K562 (cell line): ENCODE measurements around the gene MINDY4. TPM values are rescaled to one million over a fixed set of nuclear protein-coding genes. Genes with fewer than 3 reads are reported as not detected.

Experiments
- ATAC-seq: fragments of 200-7000 bp; cut with Tn5 transposase; 3 replicates; pipeline ENCODE4 v1.9.1; 2020; ENCODE audit warnings: moderate library complexity
- BruUV-seq: library from RNA; stranded (reverse); fragments of 400-500 nt; replicated peaks from 2 replicates; lab custom pipeline; 2021; lab: Mats Ljungman, UMichigan
- CTCF ChIA-PET: fragments of 300-600 bp; formaldehyde crosslinking; extraction: SDS; loops from one replicate; lab custom pipeline; 2021; ENCODE audit warnings: low intra/inter-chr PET ratio; lab: Yijun Ruan, JAX
- POLR2A ChIA-PET: fragments of 300-600, 350-650 bp; sonication (Branson Sonifier 250); formaldehyde crosslinking; extraction: SDS; loops from one replicate; lab custom pipeline; 2021; ENCODE audit warnings: antibody characterized with exemption, inconsistent platforms; lab: Yijun Ruan, JAX
- DNase-seq, 4 experiments: peaks; one replicate each; pipeline versions ENCODE4 v3.0.0 to v3.0.0-alpha.2; 2011 to 2018; ENCODE audit warnings: low spot score in 3 of 4, mixed read lengths in 3 of 4; ENCODE audit errors: extremely low read depth in 1 of 4
- FAIRE-seq: peaks from 2 replicates; lab custom pipeline; 2011; peaks lifted over from hg19 to GRCh38; lab: Jason Lieb, UNC
- H2AFZ ChIP-seq: 2 replicates; pipeline ENCODE4 v1.6.0; 2011; ENCODE audit warnings: low read depth, low read length, control low read depth, inconsistent platforms
- H3K27ac ChIP-seq: fragments of 200-600 bp; 3 replicates; pipeline ENCODE4 v1.8.0; 2011; ENCODE audit warnings: low read depth, mild to moderate bottlenecking, control low read depth, inconsistent platforms, low read length, moderate library complexity, mixed read lengths; ENCODE audit errors: extremely low read depth
- H3K27me3 ChIP-seq, 2 experiments: fragments of 300-600 bp in 1 of 2; 2 replicates in 1 of 2; 3 replicates in 1 of 2; pipeline versions ENCODE4 v1.6.0 to v1.8.0; 2011; ENCODE audit warnings: inconsistent platforms in 2 of 2, low read length in 2 of 2, mild to moderate bottlenecking in 1 of 2, mixed read lengths in 1 of 2, moderate library complexity in 1 of 2; ENCODE audit not compliant: control insufficient read depth in 2 of 2, insufficient read depth in 2 of 2
- H3K36me3 ChIP-seq: fragments of 300-600 bp; 3 replicates; pipeline ENCODE4 v1.8.0; 2011; ENCODE audit warnings: mild to moderate bottlenecking, low read length, inconsistent platforms; ENCODE audit not compliant: control insufficient read depth, insufficient read depth
- H3K4me1 ChIP-seq, 2 experiments: fragments of 200-600 bp in 1 of 2; replicated peaks in 1 of 2; 2 replicates in 1 of 2; 3 replicates in 1 of 2; pipeline versions ENCODE4 v1.5.1 to v1.8.0; 2011; ENCODE audit warnings: inconsistent platforms in 2 of 2, low read length in 2 of 2, mild to moderate bottlenecking in 1 of 2, mixed read lengths in 1 of 2, moderate library complexity in 1 of 2; ENCODE audit not compliant: control insufficient read depth in 2 of 2, insufficient read depth in 2 of 2
- H3K4me2 ChIP-seq: 2 replicates; pipeline ENCODE4 v1.6.1; 2011; ENCODE audit warnings: low read length, control low read depth, inconsistent platforms, mixed read lengths; ENCODE audit not compliant: insufficient read depth
- H3K4me3 ChIP-seq: fragments of 200-600 bp; sonication (generic), shearing (Covaris generic); 2 replicates; pipeline ENCODE4 v1.5.1; 2016; ENCODE audit warnings: control low read depth, inconsistent platforms
- H3K79me2 ChIP-seq: fragments of 200-600 bp; 3 replicates; pipeline ENCODE4 v1.8.0; 2011; ENCODE audit warnings: low read length, inconsistent platforms; ENCODE audit not compliant: control insufficient read depth, insufficient read depth
- H3K9ac ChIP-seq, 2 experiments: 2 replicates each; pipeline versions ENCODE4 v1.6.0 to v1.6.1; 2011; ENCODE audit warnings: low read depth in 2 of 2, low read length in 2 of 2, control low read depth in 1 of 2, inconsistent platforms in 1 of 2, mild to moderate bottlenecking in 1 of 2, mixed read lengths in 1 of 2; ENCODE audit not compliant: insufficient read depth in 1 of 2
- H3K9me1 ChIP-seq: one replicate; pipeline ENCODE4 v1.6.0; 2011; ENCODE audit warnings: inconsistent platforms, mild to moderate bottlenecking, low read length, moderate library complexity; ENCODE audit not compliant: control insufficient read depth, insufficient read depth
- H3K9me3 ChIP-seq: replicated peaks from 2 replicates; pipeline ENCODE4 v1.5.1; 2011; ENCODE audit warnings: low read depth, low read length, inconsistent platforms; ENCODE audit not compliant: control insufficient read depth, insufficient read depth
- H4K20me1 ChIP-seq: replicated peaks from 2 replicates; pipeline ENCODE4 v1.6.1; 2011; ENCODE audit warnings: low read length, inconsistent platforms, mixed read lengths; ENCODE audit not compliant: control insufficient read depth, insufficient read depth
- CXXC5 ChIP-seq: fragments of 250-450 bp; sonication (Bioruptor Pico); IDR thresholded peaks from 2 replicates; pipeline ENCODE4 v1.8.0; 2022; ENCODE audit warnings: inconsistent platforms, mild to moderate bottlenecking, moderate library complexity
- ESRRA ChIP-seq: fragments of 450-650 bp; IDR thresholded peaks from 2 replicates; pipeline ENCODE4 v1.6.1; 2014; ENCODE audit warnings: low read depth, mild to moderate bottlenecking, moderate library complexity, borderline replicate concordance
- ETV5 ChIP-seq: sonication (generic); formaldehyde crosslinking; IDR thresholded peaks from 2 replicates; pipeline ENCODE4 v1.4.0; 2020; ENCODE audit warnings: low read depth, mild to moderate bottlenecking, missing genetic modification reagents
- FOXJ2 ChIP-seq: fragments of 200-800 bp; sonication (Bioruptor generic); IDR thresholded peaks from 2 replicates; pipeline ENCODE4 v1.6.1; 2016; ENCODE audit warnings: missing genetic modification characterization, missing compliant biosample characterization
- HDAC8 ChIP-seq: fragments of 450-650 bp; IDR thresholded peaks from 2 replicates; pipeline ENCODE4 v1.6.1; 2016; ENCODE audit warnings: mild to moderate bottlenecking, missing genetic modification characterization, moderate library complexity, missing compliant biosample characterization
- MAFK ChIP-seq: IDR thresholded peaks from 2 replicates; pipeline ENCODE4 v1.6.1; 2011; ENCODE audit warnings: low read length, improper control_type of control experiment
- NCOA4 ChIP-seq: fragments of 450-650 bp; IDR thresholded peaks from 2 replicates; pipeline ENCODE4 v1.6.1; 2018; ENCODE audit warnings: mild to moderate bottlenecking; ENCODE audit not compliant: partially characterized antibody
- OTX1 ChIP-seq: fragments of 450-650 bp; formaldehyde crosslinking; IDR thresholded peaks from 2 replicates; pipeline ENCODE4 v1.4.0; 2022; ENCODE audit warnings: mild to moderate bottlenecking
- SRSF3 ChIP-seq: fragments of 200-400 bp; formaldehyde crosslinking; IDR thresholded peaks from 2 replicates; pipeline ENCODE4 v1.6.1; 2016; ENCODE audit warnings: mild to moderate bottlenecking, low read length, moderate library complexity; ENCODE audit not compliant: insufficient read depth
- TSC22D4 ChIP-seq: fragments of 450-650 bp; IDR thresholded peaks from 2 replicates; pipeline ENCODE4 v1.6.1; 2016; ENCODE audit warnings: missing genetic modification characterization, missing biosample characterization, control low read depth
- WHSC1 ChIP-seq: IDR thresholded peaks from one replicate; pipeline ENCODE4 v1.6.1; 2012; ENCODE audit warnings: low read length, control low read depth, inconsistent platforms
- ZBTB8A ChIP-seq: fragments of 450-650 bp; IDR thresholded peaks from 2 replicates; pipeline ENCODE4 v1.6.1; 2018; ENCODE audit warnings: mild to moderate bottlenecking, moderate library complexity; ENCODE audit not compliant: partially characterized antibody
- ZNF121 ChIP-seq: sonication (generic); formaldehyde crosslinking; conservative IDR thresholded peaks from 2 replicates; pipeline ENCODE4 v1.8.0; 2022; ENCODE audit warnings: missing genetic modification reagents
- ZNF175 ChIP-seq: fragments of 200-800 bp; sonication (Bioruptor generic); IDR thresholded peaks from 2 replicates; pipeline ENCODE4 v1.6.1; 2016; ENCODE audit warnings: low read depth, mild to moderate bottlenecking, missing genetic modification characterization, missing compliant biosample characterization
- ZNF347 ChIP-seq: fragments of 450-650 bp; formaldehyde crosslinking; IDR thresholded peaks from 2 replicates; pipeline ENCODE4 v1.4.0; 2020; ENCODE audit warnings: low read depth, mild to moderate bottlenecking, moderate library complexity
- WGBS: fragments of 100-300 bp; shearing (Covaris generic); methylation state at CpG from one replicate; pipeline ENCODE4 v1.1.6; 2016; ENCODE audit warnings: low coverage, mixed read lengths; ENCODE audit not compliant: insufficient coverage; ENCODE audit errors: missing lambda C conversion rate; 5-methylcytosine and 5-hydroxymethylcytosine counted together
- in situ Hi-C: fragments of 300-500 bp; cut with MboI; formaldehyde crosslinking; loops from 4 replicates; pipeline ENCODE4 v1.15.0; 2018; ENCODE audit warnings: inconsistent platforms, mixed read lengths
- intact Hi-C: fragments of 100-400 bp; cut with micrococcal nuclease; formaldehyde crosslinking; loops from 2 replicates; pipeline ENCODE4 v1.14.2; 2022
- polyA plus RNA-seq, 8 experiments: library from polyadenylated mRNA; depleted of rRNA in 4 of 8; stranded (reverse) in 5 of 8; unstranded in 3 of 8; fragments of >200 nt; fragmentation: Nextera tagmentation in 2 of 8; fragmentation: Illumina TruSeq in 1 of 8; extraction: Ambion mirVana in 2 of 8; extraction: Trizol in 1 of 8; gene quantifications; 2 replicates each; pipeline versions ENCODE4 v1.2.1 to v1.2.3, GENCODE V29; 2011 to 2014; ENCODE audit warnings: inconsistent platforms in 1 of 8, missing spikeins in 1 of 8
- total RNA-seq, 7 experiments: library from RNA; depleted of rRNA in 6 of 7; stranded (reverse); fragments of >200 nt in 6 of 7; fragmentation: Illumina TruSeq in 2 of 7; extraction: Trizol in 2 of 7; gene quantifications; 2 replicates each; pipeline versions ENCODE4 v1.2.1 to v1.2.3, GENCODE V29; 2011 to 2021; ENCODE audit warnings: low replicate concordance in 1 of 7
- TF ChIP-seq, protein P1 (sequence below): sonication (generic); formaldehyde crosslinking; IDR thresholded peaks from 2 replicates; pipeline ENCODE4 v1.8.1; 2023; ENCODE audit warnings: mild to moderate bottlenecking, missing genetic modification reagents, moderate library complexity

MINDY4 gene
- total and polyA plus RNA-seq, 9 of the 15 experiments (the other 6 are each of a cell fraction or from before 2014, with no cell fraction given), result 2.1 to 16.7 (median 11.0) TPM

DNA sequence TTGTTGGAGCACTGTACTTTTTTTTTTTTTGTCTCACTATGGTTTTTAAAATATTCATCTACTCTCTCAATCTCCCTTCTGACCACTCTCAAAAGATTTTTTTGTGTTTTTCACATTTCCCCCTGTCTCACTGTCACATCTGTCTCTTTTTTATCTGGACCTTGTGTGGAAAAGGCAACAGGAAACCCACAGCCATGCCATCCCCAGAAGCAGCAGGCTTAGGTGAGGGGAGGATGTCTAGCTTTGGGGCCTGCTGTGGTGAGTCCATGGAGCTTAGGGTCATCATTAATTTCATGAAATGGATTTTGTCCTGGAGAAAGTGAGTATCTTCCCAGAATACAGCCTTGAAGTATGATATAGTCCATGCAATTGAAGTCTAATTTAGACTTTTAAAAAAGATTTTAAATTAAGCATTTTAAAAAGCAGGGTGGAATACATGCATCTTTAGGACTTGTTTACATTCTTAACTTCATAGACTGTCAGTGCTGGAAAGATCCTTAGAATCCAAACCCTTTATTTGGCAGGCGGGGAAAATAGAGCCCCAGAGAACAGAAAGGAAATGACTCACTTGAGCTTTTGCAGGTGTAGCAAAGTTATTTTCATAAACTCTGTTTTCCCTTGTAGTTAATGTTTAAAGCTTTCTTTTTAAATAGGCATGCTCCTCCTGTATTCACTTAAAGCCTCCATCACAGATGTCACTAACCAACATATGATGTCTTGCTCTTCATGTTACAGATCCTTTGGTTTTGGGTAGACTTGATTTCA lies 25.1 kb downstream of the MINDY4 start:
- BruUV-seq, result no TSS peak
- in situ Hi-C loops (no loop called here), intact Hi-C loops (no loop called here)
- Histone ChIP-seq H3K27ac (no peak overlapping the region), H3K36me3 (peaks cover 68% of the 10 kb centered on the region; the same call in 2 of the 3 replicates), H3K4me3 (no peak overlapping the region), H4K20me1 (0 out of 2 replicates have a peak, but pooled peaks cover 5% of the 10 kb centered on the region), H3K9ac (no peak overlapping the region), H2AFZ (no peak overlapping the region), H3K9me1 (no peaks in the 10 kb centered on the region), H3K79me2 (no peaks in the 10 kb centered on the region), H3K9me3 (no peaks in the 10 kb centered on the region), H3K4me2 (no peak overlapping the region), H3K27me3 (no peaks in the 10 kb centered on the region), H3K4me1 (0 out of 5 replicates have a peak, but pooled peaks cover 0 to 1% of the 10 kb centered on the region in 2 experiments)
- ChIA-PET CTCF (interaction anchor here (0.6 to 0.7 kb wide), 2 partner anchors 28 to 95 kb away, joined by 3 to 4 read pairs; no protein-coding TSS in a partner anchor), POLR2A (interaction anchor here (0.6 to 1.5 kb wide), 6 partner anchors 9 to 177 kb away, joined by 3 to 6 read pairs (median 3); partner anchors contain the start of gene INMT)
- DNase-seq (no peak), ATAC-seq (no peak), FAIRE-seq (no peak)
- TF ChIP-seq ETV5 (CRISPR knock-in tag) (no peak), ZNF347 (CRISPR knock-in tag) (no peak), ZBTB8A (no peak), SRSF3 (no peak), ESRRA (no peak), CXXC5 (no peak), TSC22D4 (tag) (no peak), HDAC8 (tag) (no peak), ZNF175 (CRISPR knock-in tag) (no peak), FOXJ2 (tag) (no peak), MAFK (no peak), ZNF121 (no peak), OTX1 (no peak), NCOA4 (no peak), WHSC1 (no peak)
- TF ChIP-seq, protein P1, sequence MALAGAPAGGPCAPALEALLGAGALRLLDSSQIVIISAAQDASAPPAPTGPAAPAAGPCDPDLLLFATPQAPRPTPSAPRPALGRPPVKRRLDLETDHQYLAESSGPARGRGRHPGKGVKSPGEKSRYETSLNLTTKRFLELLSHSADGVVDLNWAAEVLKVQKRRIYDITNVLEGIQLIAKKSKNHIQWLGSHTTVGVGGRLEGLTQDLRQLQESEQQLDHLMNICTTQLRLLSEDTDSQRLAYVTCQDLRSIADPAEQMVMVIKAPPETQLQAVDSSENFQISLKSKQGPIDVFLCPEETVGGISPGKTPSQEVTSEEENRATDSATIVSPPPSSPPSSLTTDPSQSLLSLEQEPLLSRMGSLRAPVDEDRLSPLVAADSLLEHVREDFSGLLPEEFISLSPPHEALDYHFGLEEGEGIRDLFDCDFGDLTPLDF (CRISPR knock-in tag), result no peak
- 100% methylated on average over 1 of the region's 1 CpG for WGBS
